Adipocyte (in vitro differentiated cells): ENCODE data around the gene CFAP97.

Source experiments
- DNase-seq: peaks from one replicate; pipeline ENCODE4 v3.0.0-alpha.2; 2015; ENCODE audit warnings: low read depth
- H3K27me3 ChIP-seq: replicated peaks from 2 replicates; pipeline ENCODE4 v1.7.0; 2013; ENCODE audit warnings: mild to moderate bottlenecking, low read length, moderate library complexity; ENCODE audit not compliant: control insufficient read depth, insufficient read depth
- H3K36me3 ChIP-seq: 2 replicates; pipeline ENCODE4 v1.7.0; 2013; ENCODE audit warnings: low read length, mild to moderate bottlenecking, moderate library complexity; ENCODE audit not compliant: control insufficient read depth, insufficient read depth, severe bottlenecking
- H3K4me1 ChIP-seq: 2 replicates; pipeline ENCODE4 v1.7.0; 2013; ENCODE audit warnings: mild to moderate bottlenecking, low read length, moderate library complexity; ENCODE audit not compliant: control insufficient read depth, insufficient read depth
- H3K4me3 ChIP-seq: 2 replicates; pipeline ENCODE4 v1.7.0; 2013; ENCODE audit warnings: mild to moderate bottlenecking, low read length, moderate library complexity
- H3K9ac ChIP-seq: 2 replicates; pipeline ENCODE4 v1.7.0; 2013; ENCODE audit warnings: mild to moderate bottlenecking, low read length, moderate library complexity
- H3K9me3 ChIP-seq: 2 replicates; pipeline ENCODE4 v1.7.0; 2013; ENCODE audit warnings: mild to moderate bottlenecking, low read length, moderate library complexity; ENCODE audit not compliant: control insufficient read depth

Gene CFAP97

GRCh38 chr4:185117300-185117934 lies 86.4 kb downstream of the CFAP97 start:
- Histone ChIP-seq H3K36me3 (no peaks in the 10 kb centered on the region), H3K4me3 (no peak overlapping the region)

GRCh38 chr4:185115827-185116232 lies 88.0 kb downstream of the CFAP97 start:
- Histone ChIP-seq H3K4me1 (peaks cover 37% of the 10 kb centered on the region), H3K4me3 (peak overlapping the region; percentile 1), H3K36me3 (no peaks in the 10 kb centered on the region), H3K27me3 (no peaks in the 10 kb centered on the region), H3K9me3 (no peaks in the 10 kb centered on the region), H3K9ac (no peak overlapping the region)
- DNase-seq = peak; percentile 74

More at GRCh38 chr4:185117300-185117934, 86.4 kb downstream of the CFAP97 start:
- H3K27me3 ChIP-seq = no peaks in the 10 kb centered on the region
- no peak overlapping the region for H3K9ac ChIP-seq
- peaks cover 24% of the 10 kb centered on the region for H3K4me1 ChIP-seq
- no peak for DNase-seq
- no peaks in the 10 kb centered on the region for H3K9me3 ChIP-seq

- no peaks in the 10 kb centered on the region for H3K9me3 ChIP-seq
- H3K4me3 ChIP-seq = no peak overlapping the region
- peak; percentile 39 for DNase-seq
- peaks cover 37% of the 10 kb centered on the region for H3K4me1 ChIP-seq
- no peaks in the 10 kb centered on the region for H3K27me3 ChIP-seq
- H3K36me3 ChIP-seq = no peaks in the 10 kb centered on the region
- no peak overlapping the region for H3K9ac ChIP-seq
Observed at GRCh38 chr4:185113340-185113739, 90.5 kb downstream of the CFAP97 start.

GRCh38 chr4:185112104-185112503 lies 91.7 kb downstream of the CFAP97 start:
- Histone ChIP-seq H3K27me3 (no peaks in the 10 kb centered on the region), H3K9ac (no peak overlapping the region), H3K36me3 (no peaks in the 10 kb centered on the region), H3K9me3 (no peaks in the 10 kb centered on the region), H3K4me1 (peaks cover 37% of the 10 kb centered on the region), H3K4me3 (peak overlapping the region; percentile 5)
- peak; percentile 83 for DNase-seq

GRCh38 chr4:185110375-185110823 lies 93.4 kb downstream of the CFAP97 start:
- Histone ChIP-seq H3K4me1 (peaks cover 26% of the 10 kb centered on the region), H3K27me3 (no peaks in the 10 kb centered on the region), H3K36me3 (no peaks in the 10 kb centered on the region), H3K9me3 (no peaks in the 10 kb centered on the region), H3K9ac (no peak overlapping the region), H3K4me3 (no peak overlapping the region)
- DNase-seq = no peak

GRCh38 chr4:185109736-185110135 lies 94.1 kb downstream of the CFAP97 start:
- no peaks in the 10 kb centered on the region for H3K9me3 ChIP-seq
- no peak overlapping the region for H3K4me3 ChIP-seq

More at GRCh38 chr4:185109736-185110135, 94.1 kb downstream of the CFAP97 start:
- no peaks in the 10 kb centered on the region for H3K36me3 ChIP-seq
- H3K9ac ChIP-seq = no peak overlapping the region
- no peak for DNase-seq
- no peaks in the 10 kb centered on the region for H3K27me3 ChIP-seq
- H3K4me1 ChIP-seq = peaks cover 26% of the 10 kb centered on the region
